ENCODE measurements around the gene MAP2K5.

MAP2K5 gene

GRCh38 chr15:67521783-67522568, 20.5 kb upstream of the MAP2K5 start:
- DNase-seq (ENCODE audit: low spot score) = peak; percentile 46

DNA sequence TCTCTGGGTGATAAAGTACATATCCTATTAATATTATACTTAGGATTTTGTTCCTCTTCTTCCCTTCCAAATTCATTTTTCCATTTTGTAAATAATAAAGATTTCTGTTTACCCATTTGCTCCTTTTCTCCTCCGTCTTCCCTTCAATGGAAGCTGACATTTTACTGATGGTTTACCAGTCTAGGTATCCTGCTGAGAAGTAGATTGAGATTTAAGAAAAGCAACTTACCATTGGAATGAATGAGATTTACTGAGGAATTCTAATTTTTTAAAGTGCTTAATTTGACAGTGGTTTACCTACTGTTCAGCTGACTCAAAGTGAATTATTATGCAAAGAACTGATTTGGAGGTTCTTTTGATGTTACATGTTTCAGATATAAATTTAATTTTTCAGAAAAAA, 19.2 kb upstream of the MAP2K5 start:
- no peak for DNase-seq (ENCODE audit: low spot score)

DNA sequence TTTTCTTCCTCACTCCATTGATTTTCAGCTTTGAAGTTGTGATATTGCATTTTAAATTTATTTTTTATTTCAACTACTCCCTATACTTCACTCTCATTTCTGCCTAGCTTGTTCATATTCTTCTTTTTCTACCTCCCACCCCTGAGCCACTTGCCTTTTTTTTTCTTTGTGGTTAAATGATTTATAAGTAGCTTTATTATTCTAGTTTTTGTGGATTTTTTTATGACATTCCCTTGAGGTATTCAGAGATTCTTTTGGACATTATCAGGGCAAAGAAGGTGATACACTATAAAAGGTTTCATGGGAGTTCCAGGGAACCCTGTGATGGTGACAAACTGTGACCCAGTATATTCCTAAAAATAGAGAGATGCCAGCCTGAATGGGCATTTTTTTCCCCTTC, 18.3 kb upstream of the MAP2K5 start:
- no peak for DNase-seq (ENCODE audit: low spot score)

- DNase-seq (ENCODE audit: low spot score) = no peak
Observed at GRCh38 chr15:67528513-67528912, 14.0 kb upstream of the MAP2K5 start.

GRCh38 chr15:67531379-67531914, 11.1 kb upstream of the MAP2K5 start:
- peak; percentile 32 for DNase-seq (ENCODE audit: low spot score)

GRCh38 chr15:67533873-67534272, 8.6 kb upstream of the MAP2K5 start:
- DNase-seq (ENCODE audit: low spot score) = no peak

DNA sequence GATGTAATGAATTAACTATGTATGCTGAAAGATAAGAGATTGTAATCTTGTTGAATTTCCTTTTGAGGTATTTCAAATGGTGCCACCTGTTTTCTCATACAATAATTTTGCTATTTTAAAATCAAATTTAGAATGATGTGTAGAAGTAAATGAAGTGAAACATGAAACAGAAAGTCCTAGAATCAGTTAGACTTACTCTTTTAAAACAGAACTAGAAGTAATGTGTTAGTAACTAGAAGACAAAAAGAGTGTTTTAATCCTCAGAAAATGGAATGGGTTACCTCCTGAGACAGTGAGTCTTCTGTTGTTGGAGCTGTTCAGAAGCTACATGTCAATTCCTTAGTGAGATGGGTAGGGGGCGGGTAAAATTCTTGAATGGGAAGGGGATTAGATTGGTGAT, 8.1 kb upstream of the MAP2K5 start:
- DNase-seq (ENCODE audit: low spot score) = no peak

DNA sequence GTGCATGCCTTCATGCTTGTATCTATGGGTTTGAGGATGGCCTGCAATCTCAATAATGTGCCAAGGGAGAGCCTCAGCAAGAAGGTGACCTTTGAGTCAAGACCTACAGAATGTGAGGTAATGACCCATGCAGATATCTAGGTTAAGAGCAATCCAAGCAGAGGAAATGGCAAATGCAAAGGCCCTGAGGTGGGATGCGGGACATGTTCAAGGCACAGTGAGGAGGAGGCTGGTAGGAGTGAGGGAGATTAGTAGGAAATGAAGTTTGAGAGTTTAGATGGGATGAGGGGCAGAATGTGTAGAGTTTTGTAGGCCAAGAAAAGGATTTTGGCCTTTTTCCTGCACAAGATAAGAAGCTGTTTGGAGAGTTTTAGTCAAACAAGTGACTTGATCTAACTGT, 4.7 kb upstream of the MAP2K5 start:
- no peak for DNase-seq (ENCODE audit: low spot score)

DNA sequence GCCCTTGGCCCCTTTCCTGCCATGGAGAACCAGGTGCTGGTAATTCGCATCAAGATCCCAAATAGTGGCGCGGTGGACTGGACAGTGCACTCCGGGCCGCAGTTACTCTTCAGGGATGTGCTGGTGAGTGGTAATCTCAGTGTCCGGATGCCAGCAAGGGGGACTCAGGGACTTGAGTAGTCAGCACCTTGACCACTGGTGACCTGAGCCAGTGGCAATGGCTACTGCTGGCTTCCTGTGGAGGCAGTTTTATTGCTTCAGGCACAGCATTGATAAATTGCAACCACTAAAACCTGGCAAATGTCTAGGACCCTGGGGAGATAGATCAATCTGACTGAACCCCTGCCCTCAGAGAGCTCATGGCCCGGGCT, 830 bp downstream of the MAP2K5 start:
- DNase-seq (ENCODE audit: low spot score) = no peak

- DNase-seq (ENCODE audit: low spot score) = no peak
Observed at GRCh38 chr15:67544475-67544874, 2.0 kb downstream of the MAP2K5 start.

DNA sequence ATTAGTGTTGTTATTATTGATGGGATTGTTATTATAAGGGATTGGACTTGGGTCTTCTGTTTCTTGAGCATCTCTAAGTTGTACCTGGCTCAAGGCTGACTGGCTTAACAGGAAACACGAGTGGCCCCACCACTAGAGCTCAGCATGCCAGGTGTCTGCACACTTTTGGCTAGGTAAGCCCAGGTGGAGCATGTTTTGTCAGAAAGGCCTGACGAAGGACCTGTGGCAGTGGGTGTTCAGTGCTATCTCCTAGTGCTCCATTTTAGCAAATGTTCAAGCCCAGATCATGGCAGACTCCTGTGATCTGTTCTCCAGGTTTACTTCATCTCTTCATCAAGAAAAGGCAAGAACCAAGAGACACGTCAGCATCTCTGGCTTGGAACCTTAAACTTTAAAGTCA, 3.4 kb downstream of the MAP2K5 start:
- no peak for DNase-seq (ENCODE audit: low spot score)

DNA sequence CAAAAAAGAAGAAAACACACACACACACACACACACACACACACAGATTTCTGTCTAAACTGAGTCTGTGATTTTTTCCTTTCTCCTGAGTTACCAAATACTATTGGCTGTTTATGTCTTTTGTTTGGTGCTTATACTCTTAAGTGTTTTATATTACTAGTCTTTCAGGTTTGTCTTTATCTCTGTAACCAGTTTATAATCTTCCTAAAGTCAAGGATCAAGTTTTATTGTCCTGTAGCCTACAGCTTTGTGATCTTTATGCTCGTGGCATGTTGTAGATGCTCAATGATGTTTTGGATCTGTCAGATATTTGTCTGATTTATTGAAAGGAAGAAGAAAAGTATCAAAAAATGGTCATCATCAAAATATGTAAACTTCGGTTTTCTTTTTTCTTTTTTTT, 4.6 kb downstream of the MAP2K5 start:
- DNase-seq (ENCODE audit: low spot score) = no peak

GRCh38 chr15:67547836-67548235, 5.3 kb downstream of the MAP2K5 start:
- DNase-seq (ENCODE audit: low spot score) = no peak

GRCh38 chr15:67548236-67548852, 5.8 kb downstream of the MAP2K5 start:
- DNase-seq (ENCODE audit: low spot score) = peak; percentile 55

GRCh38 chr15:67548862-67549651, 6.6 kb downstream of the MAP2K5 start:
- DNase-seq (ENCODE audit: low spot score) = no peak

DNA sequence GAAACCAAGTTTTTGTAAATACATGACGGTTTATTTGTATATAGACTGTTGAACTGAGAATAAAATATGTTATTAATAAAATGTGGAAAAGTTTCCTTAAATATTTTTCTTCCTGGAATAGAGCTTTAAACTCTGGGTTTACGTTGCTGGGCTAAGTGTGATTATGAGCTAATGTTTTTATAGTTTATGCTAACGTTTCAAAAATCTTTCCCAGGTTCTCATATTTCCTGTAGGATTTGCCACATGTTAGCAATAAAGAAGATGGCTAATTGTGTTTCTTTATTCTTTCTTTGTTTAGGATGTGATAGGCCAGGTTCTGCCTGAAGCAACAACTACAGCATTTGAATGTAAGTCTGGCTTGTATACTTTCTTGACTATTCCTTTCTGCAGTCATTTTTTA, 7.2 kb downstream of the MAP2K5 start:
- DNase-seq (ENCODE audit: low spot score) = no peak

DNA sequence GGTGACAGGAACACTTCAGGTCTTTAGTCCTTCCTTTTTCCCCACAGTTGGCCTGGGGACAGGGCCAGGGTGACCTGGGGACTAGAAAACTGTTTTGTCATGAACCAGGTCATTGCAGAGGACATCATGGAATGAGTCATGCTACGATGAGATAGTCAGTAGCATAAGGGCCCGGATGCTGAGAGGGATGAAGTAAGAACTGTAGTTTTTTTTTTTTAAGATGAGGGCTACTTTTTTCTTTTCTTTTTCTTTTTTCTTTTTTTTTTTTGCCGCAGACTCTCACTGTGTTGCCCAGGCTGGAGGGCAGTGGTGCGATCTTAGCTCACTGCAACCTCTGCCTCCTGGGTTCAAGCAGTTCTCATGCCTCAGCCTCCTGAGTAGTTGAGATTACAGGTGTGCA, 8.0 kb downstream of the MAP2K5 start:
- peak; percentile 36 for DNase-seq (ENCODE audit: low spot score)

GRCh38 chr15:67551207-67551743, 8.8 kb downstream of the MAP2K5 start:
- no peak for DNase-seq (ENCODE audit: low spot score)

DNA sequence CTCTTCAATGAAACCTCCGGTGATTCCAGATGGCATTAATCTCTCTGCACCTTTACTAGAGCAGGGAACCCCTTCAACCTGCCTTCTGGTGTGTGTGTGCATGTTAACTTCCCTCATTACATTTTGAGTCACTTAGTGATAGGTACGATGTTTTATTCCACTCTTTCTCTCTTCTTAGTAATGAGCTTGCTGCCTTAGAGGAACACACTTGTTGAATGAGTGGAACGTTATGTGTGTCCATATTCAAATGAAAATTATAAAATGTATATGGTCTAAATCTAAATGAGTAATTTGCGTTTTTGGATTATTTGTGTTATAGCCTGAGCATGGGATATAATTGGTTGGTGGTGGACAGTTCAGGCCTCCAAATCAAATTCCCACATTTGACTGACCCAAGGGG, 12.1 kb downstream of the MAP2K5 start:
- DNase-seq (ENCODE audit: low spot score) = no peak

DNA sequence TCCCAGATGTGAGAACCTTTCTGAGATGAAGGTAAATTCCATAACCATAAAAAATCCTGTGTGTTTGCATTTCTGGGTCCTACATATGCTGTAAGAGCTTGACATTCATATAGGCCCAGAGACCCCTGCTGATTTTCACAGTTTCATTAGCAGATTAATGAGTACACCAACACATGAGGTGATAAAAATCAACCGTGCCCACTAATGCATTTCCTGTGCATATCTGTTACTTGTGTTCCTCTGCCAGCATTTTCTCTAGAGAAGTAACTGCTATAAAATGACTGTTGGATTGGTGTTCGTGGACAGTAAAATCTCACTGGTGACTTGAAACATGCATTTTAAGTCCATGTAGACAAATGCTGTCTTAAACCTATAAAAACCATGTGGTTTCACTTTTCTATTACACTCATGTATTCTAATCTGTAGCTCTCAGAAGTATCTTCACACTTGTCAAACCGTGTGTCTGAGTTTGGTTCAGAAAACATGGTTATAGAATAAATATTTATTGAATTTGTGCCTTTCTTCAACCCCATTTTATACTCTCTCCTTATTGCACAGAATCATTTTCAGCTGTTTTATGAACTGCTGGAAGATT, 14.6 kb downstream of the MAP2K5 start:
- DNase-seq (ENCODE audit: low spot score) = no peak

- no peak for DNase-seq (ENCODE audit: low spot score)
Observed at GRCh38 chr15:67558502-67558901, 16.0 kb downstream of the MAP2K5 start.

- DNase-seq (ENCODE audit: low spot score) = no peak
Observed at GRCh38 chr15:67559158-67559557, 16.7 kb downstream of the MAP2K5 start.

Measured in AG08395 (cell line).